HG02623 (cell line): ENCODE results near the gene LHX5.

Source experiments
- ATAC-seq: cut with Tn5 transposase; IDR thresholded peaks from one replicate; pipeline ENCODE4 v1.9.1; 2021; ENCODE audit warnings: moderate library complexity; ENCODE audit not compliant: unreplicated experiment

Gene LHX5

GRCh38 chr12:113466454-113467141 is 5.1 kb downstream of the LHX5 start:
- no peak for ATAC-seq

DNA sequence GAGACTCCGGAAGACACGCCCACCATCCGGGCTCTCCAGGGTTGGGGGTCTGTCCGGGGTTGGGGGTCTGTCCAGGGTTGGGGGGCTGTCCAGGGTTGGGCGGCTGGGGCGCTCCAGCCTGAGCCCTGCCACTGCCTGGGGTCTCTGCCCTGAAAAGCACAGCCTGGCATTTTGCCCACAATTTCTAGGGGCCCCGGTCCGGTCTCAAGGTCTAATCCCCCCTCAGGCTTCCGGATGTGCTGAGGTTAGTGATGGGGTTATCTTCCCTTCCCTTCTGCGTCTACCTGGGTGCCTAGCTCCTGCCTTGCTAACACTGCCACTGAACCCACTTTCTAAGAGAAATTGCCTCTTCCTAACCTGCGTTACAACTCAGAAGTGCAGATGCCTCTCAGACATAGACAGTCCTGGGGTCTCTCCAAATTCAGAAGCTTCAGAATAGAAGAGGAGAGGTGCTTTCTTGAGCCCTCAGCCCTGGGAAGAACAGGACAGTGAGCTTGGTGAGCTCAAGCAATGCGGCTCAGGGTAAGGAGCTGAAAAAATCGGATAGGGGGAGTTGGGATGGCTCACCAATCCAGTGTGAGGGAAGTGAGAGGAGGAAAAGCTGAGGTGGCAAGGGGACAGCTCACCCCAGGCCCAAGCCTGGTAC is 5.7 kb downstream of the LHX5 start:
- no peak for ATAC-seq

GRCh38 chr12:113464852-113465719 is 6.6 kb downstream of the LHX5 start:
- no peak for ATAC-seq

DNA sequence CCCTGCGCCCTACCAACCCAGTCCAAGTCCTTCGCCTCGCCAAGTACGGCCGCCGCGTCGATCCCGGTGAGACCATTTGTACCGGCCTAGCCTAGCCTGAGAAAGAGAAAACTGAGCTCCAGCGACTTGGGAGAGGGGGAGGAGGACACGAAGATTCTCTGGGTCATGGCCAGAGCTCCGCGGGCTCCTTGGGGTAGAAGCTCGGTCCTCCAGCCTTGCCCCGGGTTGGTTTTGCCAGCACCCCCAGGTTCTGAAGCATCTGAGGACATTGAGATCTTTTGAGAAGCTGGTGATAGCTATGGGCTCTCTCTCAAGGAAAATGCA is 7.3 kb downstream of the LHX5 start:
- no peak for ATAC-seq

- ATAC-seq, result no peak
Measured at GRCh38 chr12:113463746-113464451, 7.8 kb downstream of the LHX5 start.

GRCh38 chr12:113462998-113463745 is 8.5 kb downstream of the LHX5 start:
- ATAC-seq, result no peak

GRCh38 chr12:113462117-113462774 is 9.4 kb downstream of the LHX5 start:
- no peak for ATAC-seq

- no peak for ATAC-seq
Measured at GRCh38 chr12:113461666-113462065, 10.0 kb downstream of the LHX5 start.

DNA sequence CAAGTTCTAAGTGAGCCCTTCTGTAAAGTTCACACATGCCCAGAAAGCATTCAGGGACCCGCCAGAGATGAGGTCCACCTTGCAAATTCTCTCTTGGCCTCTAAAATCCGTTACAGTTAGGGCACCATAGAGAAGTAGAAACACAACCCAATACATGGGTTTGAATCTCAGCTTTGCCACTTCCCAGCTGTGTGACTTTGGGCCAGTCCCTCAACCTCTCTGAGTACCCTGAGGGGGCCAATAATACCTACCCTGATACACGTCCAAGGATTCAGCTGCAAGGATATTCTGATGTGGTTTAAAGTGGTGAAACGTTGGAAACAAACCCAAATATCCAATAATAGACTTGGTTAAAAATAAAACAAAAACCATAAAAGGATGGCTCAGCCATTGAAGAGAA is 11.7 kb downstream of the LHX5 start:
- no peak for ATAC-seq

DNA sequence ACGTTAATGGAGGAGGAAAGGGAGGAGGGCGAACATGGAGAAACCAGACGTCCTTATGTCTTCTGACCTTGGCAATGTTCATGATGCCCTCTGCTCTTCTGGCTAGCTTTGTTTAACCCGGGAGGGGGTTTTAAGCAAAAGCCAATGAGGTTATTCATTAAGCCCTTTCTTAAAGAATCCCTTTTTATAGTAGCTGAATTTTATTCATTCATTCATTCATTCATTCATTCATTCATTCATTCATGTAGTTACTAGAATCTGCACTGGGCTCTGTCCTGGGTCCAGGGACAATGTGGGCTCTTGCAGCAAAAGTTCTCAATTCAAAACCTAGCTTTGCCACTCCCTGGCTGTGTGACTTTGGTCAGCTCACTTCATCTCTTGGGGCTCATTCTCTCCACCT is 14.0 kb downstream of the LHX5 start:
- no peak for ATAC-seq

GRCh38 chr12:113457185-113457584 is 14.5 kb downstream of the LHX5 start:
- ATAC-seq, result no peak

- no peak for ATAC-seq
Measured at GRCh38 chr12:113456761-113457160, 14.9 kb downstream of the LHX5 start.

GRCh38 chr12:113456199-113456598 is 15.5 kb downstream of the LHX5 start:
- no peak for ATAC-seq

- no peak for ATAC-seq
Measured at GRCh38 chr12:113453330-113453729, 18.3 kb downstream of the LHX5 start.

- no peak for ATAC-seq
Measured at GRCh38 chr12:113452458-113452857, 19.2 kb downstream of the LHX5 start.

GRCh38 chr12:113449839-113450238 is 21.8 kb downstream of the LHX5 start:
- ATAC-seq, result no peak

DNA sequence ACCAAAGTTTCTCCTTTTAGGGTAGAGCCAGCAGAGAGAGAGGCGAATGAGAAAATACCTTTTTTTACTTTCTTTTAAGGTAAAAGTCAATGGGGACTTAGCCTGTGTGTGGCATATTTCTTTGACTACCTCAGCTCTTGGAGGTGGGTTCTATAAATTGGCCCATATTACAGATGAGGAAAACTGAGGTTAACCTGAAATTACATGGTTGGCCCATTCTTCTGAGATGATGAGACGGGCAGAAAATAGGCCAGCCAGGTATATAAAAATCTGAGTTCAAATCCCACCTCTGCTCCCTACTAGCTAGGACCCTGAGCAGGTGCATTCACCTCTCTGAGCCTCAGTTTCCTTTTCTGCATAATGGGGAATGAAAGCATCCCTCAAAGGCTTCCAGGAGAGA is 22.4 kb downstream of the LHX5 start:
- no peak for ATAC-seq

- no peak for ATAC-seq
Measured at GRCh38 chr12:113448873-113449272, 22.8 kb downstream of the LHX5 start.

DNA sequence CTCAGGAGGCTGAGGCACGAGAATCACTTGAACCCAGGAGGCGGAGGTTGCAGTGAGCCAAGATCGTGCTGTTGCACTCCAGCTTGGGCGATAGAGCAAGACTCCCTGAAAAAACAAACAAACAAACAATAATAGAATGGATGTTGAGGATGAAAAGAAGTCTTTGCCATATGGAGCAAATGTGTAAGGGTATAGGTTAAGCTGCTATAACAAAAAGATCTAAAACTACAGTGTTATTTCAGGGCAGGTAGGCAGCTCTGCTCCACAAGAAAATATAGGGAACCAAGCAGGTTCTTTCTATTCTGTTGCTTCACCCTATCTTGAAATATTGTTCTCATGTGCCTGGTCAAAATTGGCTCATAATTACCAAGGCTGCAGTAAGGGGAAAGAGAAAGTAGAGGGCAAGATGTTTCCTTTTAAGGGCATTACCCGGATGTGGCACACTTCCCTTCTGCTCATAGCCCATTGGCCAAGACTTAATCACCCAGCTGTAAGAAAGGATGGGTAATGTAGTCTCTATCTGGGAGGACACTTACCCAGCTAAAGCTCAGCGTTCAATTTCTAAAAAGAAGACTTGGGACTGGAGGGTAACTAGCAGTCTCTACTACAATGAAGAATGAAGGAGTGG is 26.0 kb downstream of the LHX5 start:
- no peak for ATAC-seq
